Measurements from ENCODE around the gene DLL1.

DNA sequence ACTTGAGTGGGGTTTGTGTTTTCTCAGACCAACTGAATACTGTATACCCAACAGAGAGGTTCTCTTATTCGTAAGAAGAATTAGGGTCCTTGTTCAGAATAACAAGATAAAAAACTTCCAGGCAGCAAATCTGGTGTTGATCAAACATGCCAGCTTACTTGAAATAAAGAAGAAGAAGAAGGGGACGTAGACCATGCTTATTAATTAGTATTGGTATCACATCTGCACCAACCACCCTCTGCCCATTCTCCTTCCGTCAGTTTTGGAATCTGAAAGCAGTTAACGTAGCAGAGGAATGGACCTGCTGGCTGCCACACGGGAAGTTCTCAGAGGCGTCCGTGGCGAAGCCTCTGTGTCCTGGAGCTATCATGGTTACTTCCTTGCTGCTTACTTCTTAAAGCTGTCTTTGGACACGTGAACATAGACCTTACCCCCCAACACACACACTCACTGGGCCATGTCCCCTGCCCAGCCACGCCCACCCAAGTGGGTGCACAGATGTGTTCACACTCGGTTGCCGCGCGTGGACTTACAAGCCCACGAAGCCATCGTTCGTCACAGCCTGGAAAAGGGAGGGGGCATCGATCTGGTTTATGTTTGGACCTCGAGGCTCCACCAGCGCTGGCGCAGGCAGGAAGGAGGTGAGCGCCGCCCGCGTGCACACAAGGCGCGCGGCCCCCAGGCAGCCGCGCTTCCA is 4.1 kb upstream of the DLL1 start:
- TF ChIP-seq IRF2 (CRISPR knock-in tag; IDR thresholded peaks at IDR 0.05): no peak
- TF ChIP-seq CTCF (IDR thresholded peaks at IDR 0.05 in 2 of 3, conservative IDR thresholded peaks at IDR 0.05 in 1 of 3; ENCODE audit: insufficient read depth in 2 of 3, low read depth in 1 of 3, low read length in 3 of 3): no peak
- TF ChIP-seq CBX2 (IDR thresholded peaks at IDR 0.05; ENCODE audit: insufficient read depth, low read length, poor library complexity, severe bottlenecking): peak; percentile 61
- no peak for TF ChIP-seq ELF1 (tag; IDR thresholded peaks at IDR 0.05)
- no peak for TF ChIP-seq POLR2A (conservative IDR thresholded peaks at IDR 0.05)
- no peak for TF ChIP-seq JUND (IDR thresholded peaks at IDR 0.05; ENCODE audit: borderline replicate concordance, low read depth, low read length)
- TF ChIP-seq JUND (tag; IDR thresholded peaks at IDR 0.05; ENCODE audit: borderline replicate concordance, low read depth, low read length): no peak
- no peak for TF ChIP-seq ZSCAN32 (CRISPR knock-in tag; IDR thresholded peaks at IDR 0.05)
- TF ChIP-seq EP300 (IDR thresholded peaks at IDR 0.05; ENCODE audit: low read length): no peak
- TF ChIP-seq POLR2AphosphoS5 (IDR thresholded peaks at IDR 0.05; ENCODE audit: control insufficient read depth, insufficient read depth, low read depth, low read length): no peak
- TF ChIP-seq, protein P1, sequence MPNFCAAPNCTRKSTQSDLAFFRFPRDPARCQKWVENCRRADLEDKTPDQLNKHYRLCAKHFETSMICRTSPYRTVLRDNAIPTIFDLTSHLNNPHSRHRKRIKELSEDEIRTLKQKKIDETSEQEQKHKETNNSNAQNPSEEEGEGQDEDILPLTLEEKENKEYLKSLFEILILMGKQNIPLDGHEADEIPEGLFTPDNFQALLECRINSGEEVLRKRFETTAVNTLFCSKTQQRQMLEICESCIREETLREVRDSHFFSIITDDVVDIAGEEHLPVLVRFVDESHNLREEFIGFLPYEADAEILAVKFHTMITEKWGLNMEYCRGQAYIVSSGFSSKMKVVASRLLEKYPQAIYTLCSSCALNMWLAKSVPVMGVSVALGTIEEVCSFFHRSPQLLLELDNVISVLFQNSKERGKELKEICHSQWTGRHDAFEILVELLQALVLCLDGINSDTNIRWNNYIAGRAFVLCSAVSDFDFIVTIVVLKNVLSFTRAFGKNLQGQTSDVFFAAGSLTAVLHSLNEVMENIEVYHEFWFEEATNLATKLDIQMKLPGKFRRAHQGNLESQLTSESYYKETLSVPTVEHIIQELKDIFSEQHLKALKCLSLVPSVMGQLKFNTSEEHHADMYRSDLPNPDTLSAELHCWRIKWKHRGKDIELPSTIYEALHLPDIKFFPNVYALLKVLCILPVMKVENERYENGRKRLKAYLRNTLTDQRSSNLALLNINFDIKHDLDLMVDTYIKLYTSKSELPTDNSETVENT (CRISPR knock-in tag; IDR thresholded peaks at IDR 0.05): no peak
- TF ChIP-seq SAFB (IDR thresholded peaks at IDR 0.05; ENCODE audit: borderline replicate concordance, low read depth, low read length): peak; percentile 21; the same call in 1 of the 2 replicates
- no peak for TF ChIP-seq ZNF644 (tag; IDR thresholded peaks at IDR 0.05; ENCODE audit: low read depth)
- TF ChIP-seq CHD1 (IDR thresholded peaks at IDR 0.05; ENCODE audit: low read length): no peak
- no peak for TF ChIP-seq OTX1 (CRISPR knock-in tag; IDR thresholded peaks at IDR 0.05)
